ENCODE results near the gene CACNB2. TPM values are rescaled to one million over a fixed set of nuclear protein-coding genes. Genes with fewer than 3 reads are reported as not detected.

Gene CACNB2
- total RNA-seq, 1 experiment from 2014 or later = 3.2 TPM

DNA sequence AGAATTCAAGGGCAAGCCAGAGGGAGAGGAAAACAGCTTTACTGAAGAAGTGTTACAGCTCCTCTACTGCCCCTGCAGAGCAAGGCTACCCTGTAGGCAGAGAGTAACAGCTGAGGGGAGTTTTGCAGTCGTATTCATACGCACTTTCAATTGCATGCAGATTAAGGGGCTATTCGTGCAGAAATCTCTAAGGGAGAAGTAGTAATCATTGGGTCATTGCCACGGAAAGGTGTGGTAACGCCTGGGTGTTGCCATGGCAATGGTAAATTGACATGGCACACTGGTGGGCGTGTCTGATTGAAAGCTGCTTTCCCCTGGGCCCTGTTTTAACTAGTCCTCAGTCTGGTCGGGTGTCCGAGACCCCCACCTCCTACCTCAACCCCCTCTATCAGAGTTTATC lies 284.0 kb downstream of the CACNB2 start (continued):
- TF ChIP-seq, protein P1, sequence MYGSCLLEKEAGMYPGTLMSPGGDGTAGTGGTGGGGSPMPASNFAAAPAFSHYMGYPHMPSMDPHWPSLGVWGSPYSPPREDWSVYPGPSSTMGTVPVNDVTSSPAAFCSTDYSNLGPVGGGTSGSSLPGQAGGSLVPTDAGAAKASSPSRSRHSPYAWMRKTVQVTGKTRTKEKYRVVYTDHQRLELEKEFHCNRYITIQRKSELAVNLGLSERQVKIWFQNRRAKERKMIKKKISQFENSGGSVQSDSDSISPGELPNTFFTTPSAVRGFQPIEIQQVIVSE (CRISPR knock-in tag; IDR thresholded peaks at IDR 0.05; ENCODE audit: borderline replicate concordance) = no peak
- TF ChIP-seq SMAD3 (CRISPR knock-in tag; IDR thresholded peaks at IDR 0.05; ENCODE audit: borderline replicate concordance) = no peak
- no peak for TF ChIP-seq NR2C2 (CRISPR knock-in tag; IDR thresholded peaks at IDR 0.05)

DNA sequence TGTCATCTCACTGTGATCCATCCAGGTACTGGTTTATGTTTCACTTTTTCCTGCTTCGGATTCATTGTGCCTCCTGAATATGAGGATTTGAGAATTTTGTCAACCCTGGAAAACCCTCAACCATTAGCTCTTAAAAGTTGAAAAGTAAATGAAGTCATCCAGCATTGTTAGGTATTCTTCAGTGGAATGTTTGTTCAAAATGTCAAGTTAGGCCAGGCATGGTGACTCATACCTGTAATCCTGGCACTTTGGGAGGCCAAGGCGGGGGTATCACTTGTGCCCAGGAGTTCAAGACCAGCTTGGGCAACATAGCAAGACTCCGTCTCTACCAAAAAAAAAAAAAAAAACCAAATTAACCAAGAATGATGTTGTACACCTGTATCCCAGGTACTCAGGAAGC lies 289.1 kb downstream of the CACNB2 start:
- Mint-ChIP-seq H3K4me1 (peaks cover 4% of the 10 kb centered on the region), H3K27me3 (ENCODE audit: low read depth) (no peaks in the 10 kb centered on the region), H3K27ac (no peak overlapping the region), H3K36me3 (no peaks in the 10 kb centered on the region), H3K9me3 (no peaks in the 10 kb centered on the region), H3K4me3 (no peak overlapping the region)
- TF ChIP-seq GTF2I (CRISPR knock-in tag; conservative IDR thresholded peaks at IDR 0.05) = no peak
- no peak for TF ChIP-seq ZNF416 (CRISPR knock-in tag; IDR thresholded peaks at IDR 0.05)
- no peak for DNase-seq (ENCODE audit: low spot score)
- ChIA-PET CTCF (interaction anchor here (1.0 kb wide), 1 partner anchor 9 kb away, joined by 4 read pairs; no protein-coding TSS in a partner anchor), POLR2A (no interaction called here)
- ATAC-seq = no peak

- H3K4me3 Mint-ChIP-seq = no peak overlapping the region
- TF ChIP-seq ZNF532 (CRISPR knock-in tag; IDR thresholded peaks at IDR 0.05; ENCODE audit: borderline replicate concordance) (no peak), ZNF121 (CRISPR knock-in tag; IDR thresholded peaks at IDR 0.05) (no peak), RORB (CRISPR knock-in tag; IDR thresholded peaks at IDR 0.05) (no peak)
- ATAC-seq (no peak), DNase-seq (ENCODE audit: low spot score) (no peak)
- H3K4me1 Mint-ChIP-seq = no peaks in the 10 kb centered on the region; the same call in 1 of the 2 replicates
- ChIA-PET POLR2A (no interaction called here), CTCF (no interaction called here)
- H3K27me3 Mint-ChIP-seq (ENCODE audit: low read depth) = no peaks in the 10 kb centered on the region
- no peak overlapping the region for H3K27ac Mint-ChIP-seq
- H3K36me3 Mint-ChIP-seq = no peaks in the 10 kb centered on the region
- no peaks in the 10 kb centered on the region for H3K9me3 Mint-ChIP-seq
Observed at GRCh38 chr10:18436902-18437301, 296.7 kb downstream of the CACNB2 start.

DNA sequence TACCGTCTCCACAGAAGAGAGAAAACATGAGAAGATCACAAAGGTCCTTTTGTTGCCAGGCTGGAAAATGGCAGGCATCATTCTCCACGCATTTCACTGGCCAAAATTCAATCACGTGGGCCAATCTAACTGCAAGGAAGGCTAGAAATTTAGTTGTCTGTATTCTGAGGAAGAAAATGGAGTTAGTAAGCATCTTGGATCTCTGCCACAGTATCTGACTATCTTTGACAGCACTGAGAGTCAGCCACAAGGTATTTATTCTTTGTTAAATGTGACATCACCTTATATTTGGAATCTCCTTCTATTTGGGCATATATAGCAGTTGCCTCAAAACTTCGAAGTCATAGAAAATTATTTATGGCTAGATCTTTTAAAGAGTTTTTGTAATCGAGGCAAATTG lies 297.3 kb downstream of the CACNB2 start:
- CTCF ChIA-PET = no interaction called here
- Mint-ChIP-seq H3K36me3 (no peaks in the 10 kb centered on the region), H3K4me3 (no peak overlapping the region), H3K27ac (no peak overlapping the region), H3K27me3 (ENCODE audit: low read depth) (no peaks in the 10 kb centered on the region), H3K4me1 (no peaks in the 10 kb centered on the region; the same call in 1 of the 2 replicates), H3K9me3 (no peaks in the 10 kb centered on the region)
- DNase-seq (ENCODE audit: low spot score) (no peak), ATAC-seq (no peak)
- POLR2A ChIA-PET = no interaction called here
- TF ChIP-seq ZNF317 (CRISPR knock-in tag; IDR thresholded peaks at IDR 0.05; ENCODE audit: borderline replicate concordance, low read depth) (no peak), JAZF1 (CRISPR knock-in tag; IDR thresholded peaks at IDR 0.05) (no peak), OVOL2 (CRISPR knock-in tag; IDR thresholded peaks at IDR 0.05; ENCODE audit: borderline replicate concordance) (no peak), NFATC4 (CRISPR knock-in tag; IDR thresholded peaks at IDR 0.05) (no peak), CTCF (IDR thresholded peaks at IDR 0.05) (no peak), ZNF138 (CRISPR knock-in tag; conservative IDR thresholded peaks at IDR 0.05) (no peak), JUN (CRISPR knock-in tag; IDR thresholded peaks at IDR 0.05) (no peak)
